Measurements from ENCODE around the gene GPM6B. TPM values are rescaled to one million over a fixed set of nuclear protein-coding genes. Genes with fewer than 3 reads are reported as not detected.

GPM6B gene
- total and polyA plus RNA-seq, 2 donors (not counting 3 experiments of a cell fraction or from before 2014, with no cell fraction given) = 0.30 TPM; not detected in 1

DNA sequence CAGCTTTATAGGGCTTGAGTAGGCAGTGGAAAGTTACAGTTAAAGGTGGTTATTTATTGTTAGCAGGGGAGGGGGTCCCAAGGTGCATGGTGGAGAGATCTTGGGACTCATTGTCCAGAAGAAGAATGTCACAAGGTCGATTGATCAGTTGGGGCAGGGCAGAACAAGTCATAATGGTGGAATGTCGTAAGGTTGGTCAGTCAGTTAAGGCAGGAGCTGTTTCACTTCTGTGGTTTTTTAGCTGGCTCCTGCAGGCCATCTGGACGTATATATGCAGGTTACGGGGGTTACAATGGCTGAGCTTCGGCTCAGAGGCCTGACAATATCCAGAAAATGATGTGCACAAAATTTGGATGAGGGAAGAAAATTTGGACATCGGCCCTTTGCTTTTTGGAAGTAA lies 75.2 kb downstream of the GPM6B start:
- Histone ChIP-seq H4K20me1 (replicated peaks; ENCODE audit: control insufficient read depth, extremely low read depth, insufficient read depth, low read length) (no peaks in the 10 kb centered on the region), H3K4me2 (ENCODE audit: insufficient read depth, low read length) (no peak overlapping the region), H3K9ac (replicated peaks; ENCODE audit: extremely low read depth, insufficient read depth, low read length) (no peak overlapping the region), H3K9me1 (replicated peaks; ENCODE audit: control insufficient read depth, extremely low read depth, insufficient read depth, low read length) (no peaks in the 10 kb centered on the region), H3K9me3 (replicated peaks; ENCODE audit: control insufficient read depth, insufficient read depth, low read length) (no peaks in the 10 kb centered on the region), H3K27me3 (ENCODE audit: control insufficient read depth in 2 of 2, insufficient read depth in 2 of 2, low read length in 2 of 2) (no peaks in the 10 kb centered on the region), H3K4me3 (replicated peaks in 1 of 3; ENCODE audit: insufficient read depth in 1 of 3, low read depth in 1 of 3, low read length in 3 of 3) (no peak overlapping the region), H2AFZ (ENCODE audit: low read depth, low read length) (no peak overlapping the region), H3K79me2 (ENCODE audit: control insufficient read depth, insufficient read depth, low read length) (no peaks in the 10 kb centered on the region), H3K27ac (ENCODE audit: insufficient read depth, low read depth, low read length) (no peak overlapping the region), H3K4me1 (ENCODE audit: control insufficient read depth, extremely low read depth, insufficient read depth, low read length) (no peaks in the 10 kb centered on the region), H3K36me3 (ENCODE audit: control insufficient read depth in 2 of 2, extremely low read depth in 1 of 2, insufficient read depth in 2 of 2, low read length in 2 of 2) (no peaks in the 10 kb centered on the region)
- POLR2A ChIA-PET = no interaction called here
- FAIRE-seq = no peak
- intact Hi-C loops (cut with micrococcal nuclease) (no loop called here), dilution Hi-C loops (cut with MboI; ENCODE audit: extremely low pct_ligation_motif_present, low sequenced_read_pairs) (no loop called here)
- CTCF ChIA-PET = no interaction called here
- TF ChIP-seq, protein P1, sequence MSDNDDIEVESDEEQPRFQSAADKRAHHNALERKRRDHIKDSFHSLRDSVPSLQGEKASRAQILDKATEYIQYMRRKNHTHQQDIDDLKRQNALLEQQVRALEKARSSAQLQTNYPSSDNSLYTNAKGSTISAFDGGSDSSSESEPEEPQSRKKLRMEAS (IDR thresholded peaks at IDR 0.05; ENCODE audit: insufficient read depth, insufficient read length) = no peak
- no peak for TF ChIP-seq EZH2 (IDR thresholded peaks at IDR 0.05; ENCODE audit: borderline replicate concordance, low read depth, low read length, severe bottlenecking)
- DNase-seq (ENCODE audit: low read depth, low spot score) = no peak
- BruUV-seq (replicated peaks) = no TSS peak

DNA sequence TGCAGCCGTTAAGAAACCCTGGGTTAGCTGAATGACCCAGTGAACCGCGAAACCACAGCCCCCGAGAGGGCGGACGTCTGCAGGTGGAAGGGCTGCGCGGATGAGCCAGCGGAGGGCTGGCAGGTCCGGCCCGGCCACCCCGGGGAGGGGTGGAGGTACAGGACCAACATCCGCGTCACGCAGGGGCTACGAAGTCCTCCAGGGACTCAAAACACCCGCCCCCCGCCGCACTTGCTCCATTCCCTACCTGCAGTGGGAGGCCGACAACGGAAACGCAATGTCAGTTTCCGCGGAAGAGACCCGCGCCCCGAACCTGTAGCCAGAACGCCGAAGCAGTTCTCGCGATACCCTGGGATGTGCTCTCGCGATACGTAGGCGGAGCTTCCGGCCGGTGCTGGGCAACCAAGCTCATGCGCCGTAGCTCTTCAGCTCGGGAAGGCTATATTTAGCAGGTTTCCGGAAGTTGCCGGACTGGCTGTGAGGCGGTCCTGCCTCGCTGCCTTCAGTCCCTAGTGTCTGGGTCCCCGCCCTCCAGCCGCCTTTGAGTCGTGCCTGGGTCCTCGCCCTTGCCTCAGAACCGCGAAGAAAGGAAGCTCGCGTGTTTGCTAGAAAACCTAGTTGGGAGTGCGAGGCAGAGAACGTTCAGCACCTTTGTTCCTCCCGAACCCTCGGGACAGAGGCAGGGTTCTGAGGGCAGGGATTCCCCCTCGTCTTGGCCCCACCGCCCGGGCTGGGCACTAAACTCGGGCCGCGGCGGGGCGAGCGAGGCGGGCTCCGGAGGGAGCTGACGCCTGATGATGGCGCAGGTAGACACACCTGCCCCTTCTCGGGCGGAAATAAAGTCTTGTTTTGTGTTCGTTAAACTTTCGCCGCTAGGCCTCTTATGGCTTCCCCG lies 82.4 kb downstream of the GPM6B start, which contains the start of the genes OFD1 and TRAPPC2:
Gene OFD1, plus strand, starts transcription at position 471 of the 895 bp plus-strand sequence. Its CDS starts 324 bp downstream, at position 795.
Gene TRAPPC2, minus strand, starts transcription at position 343 of the 895 bp plus-strand sequence. CDS start 14,657 bp downstream, outside the sequence.
- no peaks in the 10 kb centered on the region for H3K27me3 ChIP-seq (ENCODE audit: control insufficient read depth in 2 of 2, insufficient read depth in 2 of 2, low read length in 2 of 2)
- H3K79me2 ChIP-seq (ENCODE audit: control insufficient read depth, insufficient read depth, low read length) = peaks cover 29% of the 10 kb centered on the region
- H3K9ac ChIP-seq (replicated peaks; ENCODE audit: extremely low read depth, insufficient read depth, low read length) = peak within 1 kb of the TSS; percentile 86
- dilution Hi-C loops (cut with MboI; ENCODE audit: extremely low pct_ligation_motif_present, low sequenced_read_pairs) (no loop called here), intact Hi-C loops (cut with micrococcal nuclease) (loop anchor here (1.0 to 5.0 kb wide), 4 partner anchors 46 to 787 kb away; partner anchors contain the start of genes RAB9A and TCEANC)
- H3K4me1 ChIP-seq (ENCODE audit: control insufficient read depth, extremely low read depth, insufficient read depth, low read length) = peaks cover 5% of the 10 kb centered on the region
- POLR2A ChIA-PET = interaction anchor here (0.6 kb wide), 1 partner anchor 778 kb away, joined by 4 read pairs; no protein-coding TSS in a partner anchor
- TF ChIP-seq POLR2AphosphoS5 (IDR thresholded peaks at IDR 0.05; ENCODE audit: insufficient read depth, low read depth, low read length) (peak; percentile 59), JUN (IDR thresholded peaks at IDR 0.05; ENCODE audit: borderline replicate concordance, insufficient read depth, insufficient read length, low read depth) (no peak), POLR2A (IDR thresholded peaks at IDR 0.05; ENCODE audit: low read depth, low read length) (peak; percentile 71), EZH2 (IDR thresholded peaks at IDR 0.05; ENCODE audit: borderline replicate concordance, low read depth, low read length, severe bottlenecking) (no peak), GATA2 (IDR thresholded peaks at IDR 0.05; ENCODE audit: insufficient read depth, insufficient read length, low read depth, low read length) (no peak), FOS (IDR thresholded peaks at IDR 0.05; ENCODE audit: borderline replicate concordance, insufficient read depth, low read length) (no peak), MYC (IDR thresholded peaks at IDR 0.05; ENCODE audit: low read depth, low read length) (no peak)
- TF ChIP-seq, protein P2, sequence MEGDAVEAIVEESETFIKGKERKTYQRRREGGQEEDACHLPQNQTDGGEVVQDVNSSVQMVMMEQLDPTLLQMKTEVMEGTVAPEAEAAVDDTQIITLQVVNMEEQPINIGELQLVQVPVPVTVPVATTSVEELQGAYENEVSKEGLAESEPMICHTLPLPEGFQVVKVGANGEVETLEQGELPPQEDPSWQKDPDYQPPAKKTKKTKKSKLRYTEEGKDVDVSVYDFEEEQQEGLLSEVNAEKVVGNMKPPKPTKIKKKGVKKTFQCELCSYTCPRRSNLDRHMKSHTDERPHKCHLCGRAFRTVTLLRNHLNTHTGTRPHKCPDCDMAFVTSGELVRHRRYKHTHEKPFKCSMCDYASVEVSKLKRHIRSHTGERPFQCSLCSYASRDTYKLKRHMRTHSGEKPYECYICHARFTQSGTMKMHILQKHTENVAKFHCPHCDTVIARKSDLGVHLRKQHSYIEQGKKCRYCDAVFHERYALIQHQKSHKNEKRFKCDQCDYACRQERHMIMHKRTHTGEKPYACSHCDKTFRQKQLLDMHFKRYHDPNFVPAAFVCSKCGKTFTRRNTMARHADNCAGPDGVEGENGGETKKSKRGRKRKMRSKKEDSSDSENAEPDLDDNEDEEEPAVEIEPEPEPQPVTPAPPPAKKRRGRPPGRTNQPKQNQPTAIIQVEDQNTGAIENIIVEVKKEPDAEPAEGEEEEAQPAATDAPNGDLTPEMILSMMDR (IDR thresholded peaks at IDR 0.05; ENCODE audit: extremely low read depth in 1 of 2, insufficient read depth in 1 of 2, low read depth in 1 of 2, low read length in 2 of 2) = no peak
- TF ChIP-seq, protein P1 (IDR thresholded peaks at IDR 0.05; ENCODE audit: insufficient read depth, insufficient read length) = no peak
- peak within 1 kb of the TSS; percentile 80 for H3K4me2 ChIP-seq (ENCODE audit: insufficient read depth, low read length)
- peak within 1 kb of the TSS; percentile 73 to 88 (median 83) for H3K4me3 ChIP-seq (replicated peaks in 1 of 3; ENCODE audit: insufficient read depth in 1 of 3, low read depth in 1 of 3, low read length in 3 of 3)
- H2AFZ ChIP-seq (ENCODE audit: low read depth, low read length) = peak within 1 kb of the TSS; percentile 82
- H3K27ac ChIP-seq (ENCODE audit: insufficient read depth, low read depth, low read length) = peak within 1 kb of the TSS; percentile 78
- H3K9me1 ChIP-seq (replicated peaks; ENCODE audit: control insufficient read depth, extremely low read depth, insufficient read depth, low read length) = no peaks in the 10 kb centered on the region
- H3K36me3 ChIP-seq (ENCODE audit: control insufficient read depth in 2 of 2, extremely low read depth in 1 of 2, insufficient read depth in 2 of 2, low read length in 2 of 2) = no peaks in the 10 kb centered on the region
- BruUV-seq (replicated peaks) = no TSS peak
- FAIRE-seq = peak; percentile 91
- H4K20me1 ChIP-seq (replicated peaks; ENCODE audit: control insufficient read depth, extremely low read depth, insufficient read depth, low read length) = no peaks in the 10 kb centered on the region
- DNase-seq (ENCODE audit: low read depth, low spot score) = peak; percentile 91
- no peaks in the 10 kb centered on the region for H3K9me3 ChIP-seq (replicated peaks; ENCODE audit: control insufficient read depth, insufficient read depth, low read length)
- CTCF ChIA-PET = interaction anchor here (0.8 to 2.2 kb wide), 7 partner anchors 12 to 788 kb away, joined by 3 to 8 read pairs (median 3); no protein-coding TSS in a partner anchor
